Kidney (tissue), 14 donors: ENCODE data around the gene PTPRC. TPM values are rescaled to one million over a fixed set of nuclear protein-coding genes. Genes with fewer than 3 reads are reported as not detected.

Experiments
- DNase-seq, 5 donors: peaks; one replicate each; pipeline ENCODE4 v3.0.0-alpha.2; 2013 to 2020
- FAIRE-seq: peaks from 2 replicates; lab custom pipeline; 2012; peaks lifted over from hg19 to GRCh38; lab: Jason Lieb, UNC
- H3K27ac ChIP-seq, 2 donors: one replicate each; pipeline ENCODE4 v1.7.0; 2013; ENCODE audit warnings: low read depth in 2 of 2, low read length in 2 of 2, inconsistent platforms in 1 of 2
- H3K27me3 ChIP-seq: one replicate; pipeline ENCODE4 v1.7.1; 2013; ENCODE audit warnings: low read length, inconsistent platforms; ENCODE audit not compliant: control insufficient read depth, insufficient read depth
- H3K36me3 ChIP-seq, 3 donors: one replicate each; pipeline versions ENCODE4 v1.7.0 to v1.7.1; 2013; ENCODE audit warnings: low read length in 3 of 3, control low read depth in 1 of 3, inconsistent platforms in 1 of 3; ENCODE audit not compliant: insufficient read depth in 3 of 3, control insufficient read depth in 2 of 3
- H3K4me1 ChIP-seq, 3 donors: one replicate each; pipeline versions ENCODE4 v1.7.0 to v1.7.1; 2013; ENCODE audit warnings: low read length in 3 of 3, inconsistent platforms in 1 of 3, low read depth in 1 of 3; ENCODE audit not compliant: control insufficient read depth in 2 of 3, insufficient read depth in 2 of 3
- H3K4me3 ChIP-seq, 3 donors: one replicate each; pipeline versions ENCODE4 v1.7.0 to v1.8.1; 2013; ENCODE audit warnings: low read length in 3 of 3, control low read depth in 1 of 3, inconsistent platforms in 1 of 3
- H3K9ac ChIP-seq, 3 donors: one replicate each; pipeline versions ENCODE4 v1.7.0 to v1.7.1; 2013; ENCODE audit warnings: low read length in 3 of 3, control low read depth in 1 of 3, inconsistent platforms in 1 of 3
- H3K9me3 ChIP-seq, 3 donors: one replicate each; pipeline versions ENCODE4 v1.7.0 to v1.7.1; 2013; ENCODE audit warnings: low read length in 3 of 3, control low read depth in 1 of 3, inconsistent platforms in 1 of 3; ENCODE audit not compliant: control insufficient read depth in 2 of 3, insufficient read depth in 1 of 3
- intact Hi-C: fragments of 100-400 bp; cut with DNase I; formaldehyde crosslinking; loops from one replicate; pipeline ENCODE4 v1.11.1; 2022
- polyA plus RNA-seq: library from polyadenylated mRNA; stranded (reverse); fragments of 350-450 nt; fragmentation: Illumina TruSeq; extraction: RNeasy Lipid Tissue Mini Kit (QIAGEN cat#74804); gene quantifications from one replicate; pipeline ENCODE4 v1.2.3, GENCODE V29; 2014; ENCODE audit warnings: low read depth, low replicate concordance; ENCODE audit not compliant: insufficient read depth
- total RNA-seq: library from RNA; stranded (reverse); fragmentation: NEBNext Ultra II Directional; extraction: Animal tissue kit (Norgen Biotek cat#: 25700); gene quantifications from one replicate; pipeline ENCODE4 v1.2.1, GENCODE V29; 2021
- TF ChIP-seq, protein P1 (sequence below): IDR thresholded peaks from 3 replicates; pipeline ENCODE4 v1.5.1; 2012; ENCODE audit warnings: mild to moderate bottlenecking, moderate library complexity, borderline replicate concordance; ENCODE audit not compliant: insufficient read depth; ENCODE audit errors: extremely low read depth
- donor health status: control.
- donor health status: control.
- donor health status: control.
- donor health status: control.
- donor health status: control.
- donor health status: DM: yes; HTN: yes; CAD: no.
- donor health status: Normal renal cell carcinoma (clear cell type).

Gene PTPRC
- total and polyA plus RNA-seq, 2 donors from 2014 or later: 1.4 to 60.2 TPM

DNA sequence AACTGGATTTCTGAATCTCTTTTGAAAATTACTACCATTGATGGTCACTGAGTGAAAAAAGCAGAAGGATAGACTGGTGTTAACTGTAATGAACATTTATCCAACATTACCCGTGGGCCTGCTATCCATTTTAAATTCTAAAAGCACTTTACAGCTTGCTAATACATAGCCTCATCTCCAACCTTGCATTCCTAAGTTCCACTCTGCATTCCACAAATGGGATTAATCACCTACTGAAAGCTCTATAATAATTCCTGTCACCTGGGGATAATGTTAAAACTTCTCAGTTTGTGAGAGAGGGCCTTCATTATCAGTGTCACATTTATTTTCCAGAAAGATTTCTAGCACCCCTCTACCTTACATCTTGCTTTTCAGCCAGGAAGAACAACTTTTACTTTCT, 38.2 kb downstream of the PTPRC start:
- intact Hi-C loops: no loop called here
- no peak for FAIRE-seq
- Histone ChIP-seq H3K27ac (no peak overlapping the region), H3K4me3 (no peak overlapping the region), H3K4me1 (no peaks in the 10 kb centered on the region), H3K27me3 (no peaks in the 10 kb centered on the region), H3K9ac (no peak overlapping the region), H3K36me3 (no peaks in the 10 kb centered on the region), H3K9me3 (no peaks in the 10 kb centered on the region)
- TF ChIP-seq, protein P1, sequence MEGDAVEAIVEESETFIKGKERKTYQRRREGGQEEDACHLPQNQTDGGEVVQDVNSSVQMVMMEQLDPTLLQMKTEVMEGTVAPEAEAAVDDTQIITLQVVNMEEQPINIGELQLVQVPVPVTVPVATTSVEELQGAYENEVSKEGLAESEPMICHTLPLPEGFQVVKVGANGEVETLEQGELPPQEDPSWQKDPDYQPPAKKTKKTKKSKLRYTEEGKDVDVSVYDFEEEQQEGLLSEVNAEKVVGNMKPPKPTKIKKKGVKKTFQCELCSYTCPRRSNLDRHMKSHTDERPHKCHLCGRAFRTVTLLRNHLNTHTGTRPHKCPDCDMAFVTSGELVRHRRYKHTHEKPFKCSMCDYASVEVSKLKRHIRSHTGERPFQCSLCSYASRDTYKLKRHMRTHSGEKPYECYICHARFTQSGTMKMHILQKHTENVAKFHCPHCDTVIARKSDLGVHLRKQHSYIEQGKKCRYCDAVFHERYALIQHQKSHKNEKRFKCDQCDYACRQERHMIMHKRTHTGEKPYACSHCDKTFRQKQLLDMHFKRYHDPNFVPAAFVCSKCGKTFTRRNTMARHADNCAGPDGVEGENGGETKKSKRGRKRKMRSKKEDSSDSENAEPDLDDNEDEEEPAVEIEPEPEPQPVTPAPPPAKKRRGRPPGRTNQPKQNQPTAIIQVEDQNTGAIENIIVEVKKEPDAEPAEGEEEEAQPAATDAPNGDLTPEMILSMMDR: no peak
- DNase-seq: no peak

DNA sequence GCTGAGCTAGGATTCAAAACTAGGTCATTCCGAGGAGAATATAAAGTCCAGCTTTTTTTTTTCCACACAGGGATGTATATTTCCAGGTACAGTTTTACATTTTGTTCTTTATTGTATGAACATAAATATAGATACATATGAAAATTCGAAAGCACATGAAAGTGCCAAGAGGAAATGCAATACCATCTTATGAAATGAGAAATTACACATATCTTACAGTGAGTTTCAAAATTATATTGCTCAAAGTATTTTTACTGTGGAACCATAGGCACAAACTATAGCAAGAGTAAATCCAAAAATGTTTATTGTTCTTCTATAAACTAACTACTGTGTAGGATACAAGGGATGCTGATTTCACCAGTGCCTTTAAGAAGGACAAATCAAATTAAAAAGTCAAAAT, 39.0 kb downstream of the PTPRC start:
- no peak for FAIRE-seq
- H3K27ac ChIP-seq: no peak overlapping the region

DNA sequence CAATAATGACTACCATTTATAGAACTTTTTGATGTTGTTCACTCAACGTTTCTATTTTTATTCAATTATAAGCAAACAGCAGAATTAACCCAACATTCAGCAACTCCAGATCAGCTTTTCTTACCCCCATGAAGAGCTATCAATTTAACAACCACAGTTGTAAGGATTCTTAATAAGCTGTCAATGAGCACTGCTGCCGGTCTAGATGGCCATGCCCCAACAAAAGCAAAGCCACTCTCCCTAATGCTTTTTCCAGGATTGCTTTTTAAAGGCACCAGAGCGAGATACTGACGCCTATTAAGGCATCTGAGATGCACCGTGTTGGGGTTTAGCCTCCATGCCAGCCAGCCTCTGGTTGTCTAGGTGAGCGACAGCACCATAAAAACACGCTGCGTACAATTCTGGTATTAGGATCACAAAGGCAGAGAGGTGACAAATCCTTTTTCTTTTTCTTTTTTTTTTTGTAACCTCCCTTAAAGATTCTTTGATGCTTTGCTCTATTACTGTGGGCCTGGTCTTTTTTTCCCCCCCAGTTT, 39.5 kb downstream of the PTPRC start:
- intact Hi-C loops: no loop called here

More for the DNA sequence above, 39.0 kb downstream of the PTPRC start:
- TF ChIP-seq, protein P1: no peak
- H3K36me3 ChIP-seq: no peaks in the 10 kb centered on the region
- H3K4me3 ChIP-seq: no peak overlapping the region
- H3K9me3 ChIP-seq: no peaks in the 10 kb centered on the region
- no peak overlapping the region for H3K9ac ChIP-seq
- no peaks in the 10 kb centered on the region for H3K4me1 ChIP-seq
- no peaks in the 10 kb centered on the region for H3K27me3 ChIP-seq
- no peak for DNase-seq
- intact Hi-C loops: no loop called here

More for the DNA sequence above, 39.5 kb downstream of the PTPRC start:
- FAIRE-seq (no peak), DNase-seq (no peak)
- H3K4me3 ChIP-seq: no peak overlapping the region
- no peaks in the 10 kb centered on the region for H3K4me1 ChIP-seq
- no peak overlapping the region for H3K27ac ChIP-seq
- TF ChIP-seq, protein P1: no peak
- no peak overlapping the region for H3K9ac ChIP-seq
- no peaks in the 10 kb centered on the region for H3K9me3 ChIP-seq
- H3K36me3 ChIP-seq: no peaks in the 10 kb centered on the region
- no peaks in the 10 kb centered on the region for H3K27me3 ChIP-seq
